Measurements from ENCODE around the gene ITFG1. TPM values are rescaled to one million over a fixed set of nuclear protein-coding genes. Genes with fewer than 3 reads are reported as not detected.

The ITFG1 gene
- total RNA-seq, 1 donor from 2014 or later, result 71.3 TPM

GRCh38 chr16:47125757-47126156, 335.1 kb downstream of the ITFG1 start:
- no peak for DNase-seq
- Histone ChIP-seq H3K27me3 (ENCODE audit: low read depth) (no peaks in the 10 kb centered on the region), H3K27ac (replicated peaks) (no peak overlapping the region), H3K36me3 (no peaks in the 10 kb centered on the region), H3K4me3 (no peak overlapping the region), H3K9me3 (replicated peaks) (no peaks in the 10 kb centered on the region), H3K4me1 (no peaks in the 10 kb centered on the region)
- TF ChIP-seq CTCF (IDR thresholded peaks at IDR 0.05; ENCODE audit: borderline replicate concordance), result no peak
- intact Hi-C loops (cut with micrococcal nuclease), result no loop called here

- H3K27ac ChIP-seq (replicated peaks), result no peak overlapping the region
- TF ChIP-seq CTCF (IDR thresholded peaks at IDR 0.05; ENCODE audit: borderline replicate concordance), result no peak
- intact Hi-C loops (cut with micrococcal nuclease), result no loop called here
- H3K4me1 ChIP-seq, result no peaks in the 10 kb centered on the region
- H3K4me3 ChIP-seq, result no peak overlapping the region
- no peaks in the 10 kb centered on the region for H3K9me3 ChIP-seq (replicated peaks)
- DNase-seq, result no peak
- H3K36me3 ChIP-seq, result no peaks in the 10 kb centered on the region
- no peaks in the 10 kb centered on the region for H3K27me3 ChIP-seq (ENCODE audit: low read depth)
Measured at GRCh38 chr16:47113130-47113529, 347.7 kb downstream of the ITFG1 start.

GRCh38 chr16:47110939-47111338, 349.9 kb downstream of the ITFG1 start:
- Histone ChIP-seq H3K27ac (replicated peaks) (no peak overlapping the region), H3K9me3 (replicated peaks) (no peaks in the 10 kb centered on the region), H3K4me1 (no peaks in the 10 kb centered on the region), H3K4me3 (no peak overlapping the region), H3K27me3 (ENCODE audit: low read depth) (no peaks in the 10 kb centered on the region), H3K36me3 (no peaks in the 10 kb centered on the region)
- no peak for DNase-seq
- TF ChIP-seq CTCF (IDR thresholded peaks at IDR 0.05; ENCODE audit: borderline replicate concordance), result no peak
- intact Hi-C loops (cut with micrococcal nuclease), result no loop called here

GRCh38 chr16:47109361-47109760, 351.5 kb downstream of the ITFG1 start:
- no peak for DNase-seq
- Histone ChIP-seq H3K4me3 (no peak overlapping the region), H3K27me3 (ENCODE audit: low read depth) (no peaks in the 10 kb centered on the region), H3K4me1 (no peaks in the 10 kb centered on the region), H3K9me3 (replicated peaks) (no peaks in the 10 kb centered on the region), H3K36me3 (no peaks in the 10 kb centered on the region), H3K27ac (replicated peaks) (no peak overlapping the region)
- intact Hi-C loops (cut with micrococcal nuclease), result no loop called here
- TF ChIP-seq CTCF (IDR thresholded peaks at IDR 0.05; ENCODE audit: borderline replicate concordance), result no peak

Other genes starting within 250 kb of the ITFG1 start
- 63.2 TPM for gene PHKB, start 268 bp upstream of the ITFG1 start, total RNA-seq